NCI-H526 treated with DMSO at 0.1 percent for 48 hours (cell line): ENCODE data around the gene ANP32B.
A peak's percentile ranks its signal among the peaks of the same experiment; 100 is the strongest.
"Not testable (repeated sequence)": the region's sequence is repeated elsewhere in the genome, so short reads cannot be mapped to it uniquely, and the experiment has no call there.

Experiments used
- DNase-seq: peaks from one replicate; lab custom pipeline; 2025; lab: John Stamatoyannopoulos, UW

The ANP32B gene

GRCh38 chr9:97963232-97963631 lies 19.9 kb upstream of the ANP32B start:
- no peak for DNase-seq

- no peak for DNase-seq
These were observed 18.2 kb upstream of the ANP32B start for GRCh38 chr9:97964901-97965300.

GRCh38 chr9:97966493-97966892 lies 16.6 kb upstream of the ANP32B start:
- DNase-seq, result no peak

- DNase-seq, result no peak
These were observed 14.1 kb upstream of the ANP32B start for GRCh38 chr9:97969014-97969413.

- DNase-seq, result no peak
These were observed 13.0 kb upstream of the ANP32B start for GRCh38 chr9:97970165-97970564.

- DNase-seq, result no peak
These were observed 10.4 kb upstream of the ANP32B start for GRCh38 chr9:97972753-97973152.

GRCh38 chr9:97975376-97975775 lies 7.8 kb upstream of the ANP32B start:
- no peak for DNase-seq

GRCh38 chr9:97976633-97977032 lies 6.5 kb upstream of the ANP32B start:
- not testable (repeated sequence) for DNase-seq

- DNase-seq, result no peak
These were observed 4.6 kb upstream of the ANP32B start for GRCh38 chr9:97978371-97979130.

- DNase-seq, result no peak
These were observed 3.2 kb upstream of the ANP32B start for GRCh38 chr9:97979788-97980478.

- DNase-seq, result no peak
These were observed 2.7 kb upstream of the ANP32B start for GRCh38 chr9:97980479-97980803.

- DNase-seq, result peak; percentile 36
These were observed 2.0 kb upstream of the ANP32B start for GRCh38 chr9:97980918-97981845.

- DNase-seq, result no peak
These were observed 1.1 kb upstream of the ANP32B start for GRCh38 chr9:97981846-97982682.

- DNase-seq, result peak; percentile 23
These were observed 547 bp downstream of the ANP32B start for GRCh38 chr9:97983589-97984187.

- DNase-seq, result peak; percentile 19
These were observed 1.3 kb downstream of the ANP32B start for GRCh38 chr9:97984188-97985057.

- no peak for DNase-seq
These were observed 2.1 kb downstream of the ANP32B start for GRCh38 chr9:97985058-97985861.

- no peak for DNase-seq
These were observed 4.3 kb downstream of the ANP32B start for GRCh38 chr9:97987487-97987886.

GRCh38 chr9:97990259-97990658 lies 7.1 kb downstream of the ANP32B start:
- DNase-seq, result no peak

- DNase-seq, result no peak
These were observed 8.7 kb downstream of the ANP32B start for GRCh38 chr9:97991818-97992217.
